Cortex of kidney (tissue), 1 donor: ENCODE data around the gene DPP3.

Source experiments
- DNase-seq: peaks from one replicate; lab custom pipeline; 2025; lab: John Stamatoyannopoulos, UW

The DPP3 gene

GRCh38 chr11:66484806-66485380 lies 4.7 kb downstream of the DPP3 start:
- DNase-seq: no peak

- DNase-seq: no peak
Measured at GRCh38 chr11:66488957-66489356, 8.7 kb downstream of the DPP3 start.

GRCh38 chr11:66489636-66490035 lies 9.4 kb downstream of the DPP3 start:
- DNase-seq: no peak

GRCh38 chr11:66491315-66491935 lies 11.2 kb downstream of the DPP3 start:
- no peak for DNase-seq

- DNase-seq: no peak
Measured at GRCh38 chr11:66492161-66492865, 12.1 kb downstream of the DPP3 start.

- DNase-seq: no peak
Measured at GRCh38 chr11:66493130-66493529, 12.9 kb downstream of the DPP3 start.

GRCh38 chr11:66494458-66494857 lies 14.2 kb downstream of the DPP3 start:
- no peak for DNase-seq

GRCh38 chr11:66494935-66495334 lies 14.7 kb downstream of the DPP3 start:
- DNase-seq: no peak

- DNase-seq: no peak
Measured at GRCh38 chr11:66495401-66495854, 15.2 kb downstream of the DPP3 start.

- no peak for DNase-seq
Measured at GRCh38 chr11:66497206-66497605, 17.0 kb downstream of the DPP3 start.

- no peak for DNase-seq
Measured at GRCh38 chr11:66498506-66498905, 18.3 kb downstream of the DPP3 start.

GRCh38 chr11:66505276-66505816 lies 25.1 kb downstream of the DPP3 start:
- DNase-seq: no peak

- DNase-seq: no peak
Measured at GRCh38 chr11:66509131-66509561, 28.9 kb downstream of the DPP3 start.

GRCh38 chr11:66510271-66510989 lies 30.2 kb downstream of the DPP3 start, which contains the start of gene BBS1:
Gene BBS1 (plus strand): TSS chr11:66510635. CDS start chr11:66510660, 25 bp downstream.
- no peak for DNase-seq

GRCh38 chr11:66510990-66511339 lies 30.7 kb downstream of the DPP3 start:
- DNase-seq: no peak

GRCh38 chr11:66523611-66524010 lies 43.4 kb downstream of the DPP3 start:
- DNase-seq: no peak

- no peak for DNase-seq
Measured at GRCh38 chr11:66524304-66525040, 44.2 kb downstream of the DPP3 start.

- no peak for DNase-seq
Measured at GRCh38 chr11:66529069-66529468, 48.8 kb downstream of the DPP3 start.

GRCh38 chr11:66529655-66530054 lies 49.4 kb downstream of the DPP3 start:
- DNase-seq: no peak

GRCh38 chr11:66530927-66531709 lies 50.9 kb downstream of the DPP3 start:
- no peak for DNase-seq

GRCh38 chr11:66531841-66532240 lies 51.6 kb downstream of the DPP3 start:
- no peak for DNase-seq
